SK-N-SH treated with all-trans-retinoic acid at 6 μM for 48 hours (cell line): ENCODE measurements around the gene SRPX2.
A peak's percentile ranks its signal among the peaks of the same experiment; 100 is the strongest.

Source experiments
- ATAC-seq: fragments of 200-7000 bp; cut with Tn5 transposase; 3 replicates; pipeline ENCODE4 v1.9.1; 2020; ENCODE audit warnings: mild to moderate bottlenecking, moderate library complexity
- CREB5 ChIP-seq: fragments of 250-450 bp; sonication (Bioruptor Pico); IDR thresholded peaks from 2 replicates; pipeline ENCODE4 v1.5.1; 2020; ENCODE audit warnings: low read depth, mild to moderate bottlenecking, moderate library complexity
- CSRNP3 ChIP-seq: fragments of 250-450 bp; sonication (Bioruptor Pico); IDR thresholded peaks from 2 replicates; pipeline ENCODE4 v1.5.1; 2021; ENCODE audit warnings: mild to moderate bottlenecking, moderate library complexity
- ESRRG ChIP-seq: fragments of 250-450 bp; sonication (Bioruptor Pico); IDR thresholded peaks from 2 replicates; pipeline ENCODE4 v1.6.1; 2021; ENCODE audit warnings: mild to moderate bottlenecking
- GLIS3 ChIP-seq: fragments of 250-450 bp; sonication (Bioruptor Pico); IDR thresholded peaks from 2 replicates; pipeline ENCODE4 v1.5.0; 2020; ENCODE audit warnings: mild to moderate bottlenecking, moderate library complexity
- OSR1 ChIP-seq: fragments of 250-450 bp; sonication (Bioruptor Pico); IDR thresholded peaks from 2 replicates; pipeline ENCODE4 v1.8.0; 2022; ENCODE audit warnings: moderate library complexity, mild to moderate bottlenecking, inconsistent platforms
- PATZ1 ChIP-seq: fragments of 250-450 bp; sonication (Bioruptor Pico); IDR thresholded peaks from 2 replicates; pipeline ENCODE4 v1.8.0; 2020; ENCODE audit warnings: mild to moderate bottlenecking, moderate library complexity, borderline replicate concordance
- RARB ChIP-seq: fragments of 250-450 bp; sonication (Bioruptor Pico); IDR thresholded peaks from 2 replicates; pipeline ENCODE4 v1.8.0; 2021; ENCODE audit warnings: mild to moderate bottlenecking, moderate library complexity
- SNAI2 ChIP-seq: fragments of 250-450 bp; sonication (Bioruptor Pico); IDR thresholded peaks from 2 replicates; pipeline ENCODE4 v1.5.0; 2020; ENCODE audit warnings: mild to moderate bottlenecking, moderate library complexity
- TCF4 ChIP-seq: fragments of 250-450 bp; sonication (Bioruptor Pico); IDR thresholded peaks from 2 replicates; pipeline ENCODE4 v1.8.0; 2021; ENCODE audit warnings: mild to moderate bottlenecking, moderate library complexity, borderline replicate concordance
- TSHZ2 ChIP-seq: fragments of 250-450 bp; sonication (Bioruptor Pico); IDR thresholded peaks from 2 replicates; pipeline ENCODE4 v1.5.0; 2020; ENCODE audit warnings: mild to moderate bottlenecking, moderate library complexity
- ZC3H10 ChIP-seq: fragments of 250-450 bp; sonication (Bioruptor Pico); IDR thresholded peaks from 2 replicates; pipeline ENCODE4 v1.5.1; 2021; ENCODE audit warnings: mild to moderate bottlenecking, moderate library complexity
- ZFP3 ChIP-seq: fragments of 250-450 bp; sonication (Bioruptor Pico); IDR thresholded peaks from 2 replicates; pipeline ENCODE4 v1.5.0; 2020; ENCODE audit warnings: mild to moderate bottlenecking, moderate library complexity
- ZFP30 ChIP-seq: fragments of 450-650 bp; formaldehyde crosslinking; IDR thresholded peaks from 2 replicates; pipeline ENCODE4 v1.5.0; 2022; ENCODE audit warnings: mild to moderate bottlenecking, moderate library complexity
- ZNF565 ChIP-seq: fragments of 450-650 bp; formaldehyde crosslinking; conservative IDR thresholded peaks from 2 replicates; pipeline ENCODE4 v1.5.0; 2020; ENCODE audit warnings: low read depth, mild to moderate bottlenecking, moderate library complexity
- ZNF8 ChIP-seq: fragments of 450-650 bp; formaldehyde crosslinking; IDR thresholded peaks from 2 replicates; pipeline ENCODE4 v1.5.0; 2020; ENCODE audit warnings: mild to moderate bottlenecking, moderate library complexity

Gene SRPX2

GRCh38 chrX:100625985-100626491 lies 18.0 kb upstream of the SRPX2 start:
- TF ChIP-seq GLIS3 (CRISPR knock-in tag) (no peak), RARB (CRISPR knock-in tag) (no peak), TSHZ2 (no peak), ZC3H10 (no peak), ESRRG (CRISPR knock-in tag) (no peak), CREB5 (CRISPR knock-in tag) (no peak), ZNF565 (CRISPR knock-in tag) (no peak)
- TF ChIP-seq, all 23 proteins: peak for 0
- no peak for ATAC-seq

GRCh38 chrX:100635040-100635439 lies 9.0 kb upstream of the SRPX2 start:
- ATAC-seq: no peak

GRCh38 chrX:100635989-100636320 lies 8.0 kb upstream of the SRPX2 start:
- no peak for TF ChIP-seq RARB (CRISPR knock-in tag)
- TF ChIP-seq SNAI2 (CRISPR knock-in tag): no peak
- TF ChIP-seq OSR1: no peak
- TF ChIP-seq TCF4 (CRISPR knock-in tag): no peak
- no peak for TF ChIP-seq ZFP30
- no peak for TF ChIP-seq ZNF565 (CRISPR knock-in tag)
- TF ChIP-seq TSHZ2: no peak
- no peak for TF ChIP-seq ZFP3 (CRISPR knock-in tag)
- no peak for TF ChIP-seq CSRNP3 (CRISPR knock-in tag)
- no peak for TF ChIP-seq ZC3H10
- TF ChIP-seq PATZ1 (CRISPR knock-in tag): no peak
- ATAC-seq: peak; percentile 48

More at GRCh38 chrX:100635040-100635439, 9.0 kb upstream of the SRPX2 start:
- TF ChIP-seq TCF4 (CRISPR knock-in tag): no peak

DNA sequence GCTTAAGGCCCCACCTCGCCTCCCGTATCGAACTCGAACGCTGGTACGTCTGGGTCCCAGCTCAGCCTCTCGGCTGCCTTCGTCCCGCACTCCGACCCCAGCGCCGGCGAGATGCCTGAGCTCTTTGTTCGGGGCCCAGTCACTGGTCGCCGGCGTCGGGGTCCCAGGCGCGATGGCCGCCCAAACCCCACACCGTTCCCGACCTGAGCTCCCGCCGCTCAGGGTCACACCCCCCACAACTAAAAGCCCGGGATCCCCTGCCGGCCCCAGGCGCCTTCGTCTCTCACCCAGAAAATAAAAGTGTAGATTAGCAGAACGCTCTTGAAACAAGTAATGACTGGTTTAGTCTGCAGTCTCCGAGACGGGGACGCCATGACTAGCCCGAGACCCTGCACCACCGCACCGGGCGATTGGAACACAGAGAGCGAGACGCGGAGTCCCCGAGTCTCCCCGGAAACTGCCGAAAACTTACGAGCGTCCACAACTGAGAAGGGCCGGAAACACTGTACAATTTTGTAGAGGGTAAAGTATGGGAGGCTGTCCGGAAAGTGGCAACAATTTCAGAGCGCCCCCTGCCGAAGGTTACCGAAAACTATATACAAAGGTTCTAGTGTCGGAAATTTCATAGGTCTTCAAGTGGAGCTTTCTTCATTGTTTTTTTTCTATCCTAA lies 7.5 kb upstream of the SRPX2 start, which contains the start of gene TSPAN6:
TSS of gene TSPAN6 (minus strand) at position 486 of the 671 bp plus-strand sequence. CDS start at position 374, 112 bp downstream.
- peak; percentile 99 for ATAC-seq
- TF ChIP-seq ZNF8 (CRISPR knock-in tag) (no peak), ZFP3 (CRISPR knock-in tag) (0 out of 2 replicates have a peak, but pooled peaks have one; percentile 27)
